Tibial artery (tissue), 4 donors: Measurements from ENCODE around the gene BSND.
A peak's percentile ranks its signal among the peaks of the same experiment; 100 is the strongest.

ENCODE experiments used
- DNase-seq, 2 donors: peaks; one replicate each; pipeline ENCODE4 v3.0.0-alpha.2; 2019
- H3K27ac ChIP-seq, 2 donors: fragments of 200-600 bp; sonication (generic) in 1 of 2; 1 replicate in 1 of 2; 2 replicates in 1 of 2; pipeline ENCODE4 v1.5.1; 2018 to 2019; ENCODE audit warnings: mild to moderate bottlenecking in 1 of 2
- H3K27me3 ChIP-seq, 2 donors: fragments of 200-600 bp; sonication (generic) in 1 of 2; one replicate each; pipeline versions ENCODE4 v1.5.1 to v1.6.0; 2016 to 2019
- H3K36me3 ChIP-seq, 3 donors: fragments of 200-600 bp; sonication (generic) in 2 of 3; one replicate each; pipeline ENCODE4 v1.5.1; 2016 to 2019; ENCODE audit warnings: mild to moderate bottlenecking in 2 of 3
- H3K4me1 ChIP-seq, 4 donors: fragments of 200-600 bp; sonication (generic) in 2 of 4; 1 replicate in 3 of 4; 2 replicates in 1 of 4; pipeline ENCODE4 v1.5.1; 2016 to 2019
- H3K4me3 ChIP-seq, 2 donors: fragments of 200-600 bp; sonication (generic) in 1 of 2; 1 replicate in 1 of 2; 2 replicates in 1 of 2; pipeline ENCODE4 v1.5.1; 2018 to 2019; ENCODE audit warnings: mild to moderate bottlenecking in 2 of 2
- H3K9me3 ChIP-seq, 3 donors: fragments of 200-600 bp; sonication (generic) in 1 of 3; one replicate each; pipeline ENCODE4 v1.5.1; 2016 to 2019
- intact Hi-C: fragments of 100-400 bp; cut with DNase I; formaldehyde crosslinking; loops from one replicate; pipeline ENCODE4 v1.15.0; 2023; ENCODE audit warnings: low total_unique reads
- TF ChIP-seq, protein P1 (sequence below), 2 experiments: fragments of 200-600 bp in 1 of 2; fragments of 450-650 bp in 1 of 2; IDR thresholded peaks; one replicate each; pipeline ENCODE4 v1.5.1; 2017 to 2019; ENCODE audit warnings: antibody characterized with exemption in 2 of 2, mild to moderate bottlenecking in 1 of 2, moderate library complexity in 1 of 2

Gene BSND

GRCh38 chr1:54994355-54994990, 4.3 kb upstream of the BSND start:
- TF ChIP-seq, protein P1, sequence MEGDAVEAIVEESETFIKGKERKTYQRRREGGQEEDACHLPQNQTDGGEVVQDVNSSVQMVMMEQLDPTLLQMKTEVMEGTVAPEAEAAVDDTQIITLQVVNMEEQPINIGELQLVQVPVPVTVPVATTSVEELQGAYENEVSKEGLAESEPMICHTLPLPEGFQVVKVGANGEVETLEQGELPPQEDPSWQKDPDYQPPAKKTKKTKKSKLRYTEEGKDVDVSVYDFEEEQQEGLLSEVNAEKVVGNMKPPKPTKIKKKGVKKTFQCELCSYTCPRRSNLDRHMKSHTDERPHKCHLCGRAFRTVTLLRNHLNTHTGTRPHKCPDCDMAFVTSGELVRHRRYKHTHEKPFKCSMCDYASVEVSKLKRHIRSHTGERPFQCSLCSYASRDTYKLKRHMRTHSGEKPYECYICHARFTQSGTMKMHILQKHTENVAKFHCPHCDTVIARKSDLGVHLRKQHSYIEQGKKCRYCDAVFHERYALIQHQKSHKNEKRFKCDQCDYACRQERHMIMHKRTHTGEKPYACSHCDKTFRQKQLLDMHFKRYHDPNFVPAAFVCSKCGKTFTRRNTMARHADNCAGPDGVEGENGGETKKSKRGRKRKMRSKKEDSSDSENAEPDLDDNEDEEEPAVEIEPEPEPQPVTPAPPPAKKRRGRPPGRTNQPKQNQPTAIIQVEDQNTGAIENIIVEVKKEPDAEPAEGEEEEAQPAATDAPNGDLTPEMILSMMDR (IDR thresholded peaks at IDR 0.05) = no peak
- peaks cover 0 to 39% of the 10 kb centered on the region in 2 donors for H3K27me3 ChIP-seq
- intact Hi-C loops = no loop called here
- H3K27ac ChIP-seq = no peak overlapping the region
- no peak overlapping the region for H3K4me3 ChIP-seq
- no peak for DNase-seq
- no peaks in the 10 kb centered on the region for H3K9me3 ChIP-seq
- peaks cover 0 to 21% (median 15%) of the 10 kb centered on the region in 4 donors for H3K4me1 ChIP-seq
- peaks cover 0 to 7% (median 0%) of the 10 kb centered on the region in 3 donors for H3K36me3 ChIP-seq

DNA sequence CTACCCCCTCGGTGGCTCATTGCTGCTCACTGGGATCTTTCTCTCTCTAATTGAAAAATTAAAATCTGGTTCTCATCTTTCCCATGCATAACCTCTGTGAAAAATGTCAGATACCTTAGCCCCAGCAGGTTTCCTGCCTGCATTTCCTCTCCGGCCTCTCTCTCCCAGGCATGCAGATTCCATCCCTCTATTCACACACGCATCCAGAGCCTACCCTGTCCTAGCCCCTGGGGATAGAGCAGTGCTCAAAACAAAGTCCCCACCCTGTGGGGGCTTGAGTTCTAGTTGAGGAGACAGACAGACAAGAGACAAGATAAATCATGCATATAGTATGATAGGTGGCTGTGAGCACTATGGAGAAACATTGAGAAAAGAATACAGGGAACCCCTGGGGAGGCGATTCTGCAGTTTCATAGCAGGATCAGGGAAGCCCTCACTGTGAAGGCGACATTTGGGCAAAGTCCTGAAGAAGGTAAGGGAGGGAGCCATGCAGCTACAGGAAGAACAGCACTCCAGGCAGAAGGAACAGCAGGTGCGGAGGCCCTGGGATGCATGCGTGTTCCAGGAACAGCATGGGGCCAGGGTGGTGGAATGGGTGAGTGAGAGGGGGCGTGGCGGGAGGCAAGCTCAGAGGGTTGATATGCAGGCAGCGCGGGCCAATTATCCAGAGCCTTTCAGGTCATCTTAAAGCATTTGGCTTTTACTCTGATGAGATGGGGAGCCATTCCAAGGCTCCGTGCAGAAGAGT, 3.5 kb upstream of the BSND start:
- Histone ChIP-seq H3K4me1 (peaks cover 0 to 14% (median 8%) of the 10 kb centered on the region in 4 donors), H3K36me3 (peaks cover 0 to 7% (median 0%) of the 10 kb centered on the region in 3 donors), H3K9me3 (no peaks in the 10 kb centered on the region), H3K27ac (no peak overlapping the region), H3K4me3 (no peak overlapping the region), H3K27me3 (peaks cover 0 to 39% of the 10 kb centered on the region in 2 donors)
- intact Hi-C loops = no loop called here
- TF ChIP-seq, protein P1 (IDR thresholded peaks at IDR 0.05) = no peak
- DNase-seq = no peak

DNA sequence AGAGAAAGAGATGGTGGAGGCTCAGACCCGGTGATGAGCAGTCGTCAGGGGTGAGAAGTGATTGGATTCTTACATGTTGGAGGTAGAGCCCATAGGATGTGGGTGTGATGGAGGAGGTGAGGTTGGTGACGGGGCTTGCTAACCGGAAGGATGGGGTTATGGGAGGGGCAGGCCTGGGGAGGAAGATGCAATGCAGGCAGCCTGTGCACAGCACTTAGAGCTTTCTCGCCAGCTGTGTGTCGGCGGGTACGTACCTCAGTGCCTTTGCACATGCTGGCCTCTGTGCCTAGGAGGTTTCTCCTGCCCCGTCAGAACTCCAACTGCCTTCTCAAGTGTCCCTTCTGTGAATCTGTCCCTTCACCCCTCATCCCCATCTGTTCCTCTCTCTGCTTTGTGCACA, 2.9 kb upstream of the BSND start:
- Histone ChIP-seq H3K36me3 (peaks cover 0 to 7% (median 0%) of the 10 kb centered on the region in 3 donors), H3K4me1 (peaks cover 0 to 12% (median 7%) of the 10 kb centered on the region in 4 donors), H3K27ac (no peak overlapping the region), H3K9me3 (no peaks in the 10 kb centered on the region), H3K4me3 (no peak overlapping the region), H3K27me3 (peaks cover 0 to 45% of the 10 kb centered on the region in 2 donors)
- intact Hi-C loops = no loop called here
- DNase-seq = no peak
- TF ChIP-seq, protein P1 (IDR thresholded peaks at IDR 0.05) = no peak

DNA sequence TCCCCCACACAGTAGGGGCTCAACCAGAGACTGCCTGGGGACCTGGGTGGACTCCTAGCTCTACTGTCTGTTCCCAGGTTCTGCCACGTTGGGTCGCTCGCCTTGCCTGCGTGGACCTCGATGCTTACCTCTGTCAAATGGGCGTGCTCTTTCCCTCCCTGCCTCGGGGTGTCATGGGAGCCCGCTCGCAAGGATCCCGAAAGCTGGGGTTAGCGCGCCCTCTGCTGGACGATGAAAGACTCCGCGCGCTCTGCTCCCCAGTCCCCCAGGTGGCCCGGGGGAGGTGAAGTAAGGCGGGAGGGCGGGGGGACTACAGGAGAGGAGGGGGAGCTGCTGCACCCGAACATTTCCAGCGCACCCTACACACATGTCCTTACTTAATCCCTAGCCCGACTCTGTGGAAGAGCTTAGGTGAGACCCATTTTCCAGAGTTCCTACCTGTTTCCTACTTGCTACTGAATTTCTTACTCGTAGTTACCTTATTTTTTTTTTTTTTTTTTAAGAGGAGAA, 2.3 kb upstream of the BSND start:
- Histone ChIP-seq H3K27me3 (peaks cover 0 to 46% of the 10 kb centered on the region in 2 donors), H3K4me3 (no peak overlapping the region), H3K36me3 (peaks cover 0 to 7% (median 0%) of the 10 kb centered on the region in 3 donors), H3K9me3 (no peaks in the 10 kb centered on the region), H3K27ac (no peak overlapping the region), H3K4me1 (peaks cover 0 to 12% (median 7%) of the 10 kb centered on the region in 4 donors)
- TF ChIP-seq, protein P1 (IDR thresholded peaks at IDR 0.05) = peak; percentile 76 to 83
- intact Hi-C loops = no loop called here
- peak; percentile 38 to 83 for DNase-seq

GRCh38 chr1:54996869-54997710, 1.6 kb upstream of the BSND start:
- TF ChIP-seq, protein P1 (IDR thresholded peaks at IDR 0.05) = no peak
- no peaks in the 10 kb centered on the region for H3K9me3 ChIP-seq
- H3K4me1 ChIP-seq = peaks cover 0 to 12% (median 7%) of the 10 kb centered on the region in 4 donors
- intact Hi-C loops = loop anchor here (1.0 kb wide), 1 partner anchor 51 kb away; no protein-coding TSS in a partner anchor
- H3K27me3 ChIP-seq = peaks cover 0 to 46% of the 10 kb centered on the region in 2 donors
- no peak overlapping the region for H3K4me3 ChIP-seq
- DNase-seq = no peak
- no peak overlapping the region for H3K27ac ChIP-seq
- peaks cover 0 to 2% (median 0%) of the 10 kb centered on the region in 3 donors for H3K36me3 ChIP-seq
